HG02798 (cell line): ENCODE measurements around the gene FGF23.
"Not testable (repeated sequence)": the region's sequence is repeated elsewhere in the genome, so short reads cannot be mapped to it uniquely, and the experiment has no call there.

Source experiments
- ATAC-seq: cut with Tn5 transposase; IDR thresholded peaks from one replicate; pipeline ENCODE4 v1.9.1; 2021; ENCODE audit warnings: mild to moderate bottlenecking; ENCODE audit not compliant: unreplicated experiment, poor library complexity

Gene FGF23

GRCh38 chr12:4379405-4379804 is at the start of gene FGF23:
Gene FGF23, minus strand, starts transcription at chr12:4379712. Its CDS starts 130 bp downstream, at chr12:4379582.
- no peak for ATAC-seq

GRCh38 chr12:4424422-4424821 is 44.9 kb upstream of the FGF23 start:
- no peak for ATAC-seq

- no peak for ATAC-seq
These were observed 44.1 kb upstream of the FGF23 start for GRCh38 chr12:4423528-4424195.

- no peak for ATAC-seq
These were observed 43.5 kb upstream of the FGF23 start for GRCh38 chr12:4422985-4423384.

GRCh38 chr12:4421590-4422031 is 42.1 kb upstream of the FGF23 start:
- ATAC-seq: no peak

- ATAC-seq: no peak
These were observed 40.7 kb upstream of the FGF23 start for GRCh38 chr12:4420138-4420670.

GRCh38 chr12:4418913-4419312 is 39.4 kb upstream of the FGF23 start:
- no peak for ATAC-seq

GRCh38 chr12:4417936-4418335 is 38.4 kb upstream of the FGF23 start:
- no peak for ATAC-seq

- no peak for ATAC-seq
These were observed 37.9 kb upstream of the FGF23 start for GRCh38 chr12:4417455-4417854.

- ATAC-seq: no peak
These were observed 36.8 kb upstream of the FGF23 start for GRCh38 chr12:4416276-4416675.

GRCh38 chr12:4412465-4412864 is 33.0 kb upstream of the FGF23 start:
- no peak for ATAC-seq

GRCh38 chr12:4412056-4412455 is 32.5 kb upstream of the FGF23 start:
- no peak for ATAC-seq

GRCh38 chr12:4407136-4407535 is 27.6 kb upstream of the FGF23 start:
- no peak for ATAC-seq

- ATAC-seq: not testable (repeated sequence)
These were observed 25.5 kb upstream of the FGF23 start for GRCh38 chr12:4404877-4405637.

- ATAC-seq: no peak
These were observed 23.5 kb upstream of the FGF23 start for GRCh38 chr12:4402996-4403395.

- ATAC-seq: no peak
These were observed 21.6 kb upstream of the FGF23 start for GRCh38 chr12:4401117-4401516.

GRCh38 chr12:4395818-4396217 is 16.3 kb upstream of the FGF23 start:
- no peak for ATAC-seq

- no peak for ATAC-seq
These were observed 13.7 kb upstream of the FGF23 start for GRCh38 chr12:4393211-4393610.

- ATAC-seq: no peak
These were observed 12.8 kb upstream of the FGF23 start for GRCh38 chr12:4392223-4392742.

- ATAC-seq: no peak
These were observed 9.2 kb upstream of the FGF23 start for GRCh38 chr12:4388662-4389061.

GRCh38 chr12:4388032-4388431 is 8.5 kb upstream of the FGF23 start:
- no peak for ATAC-seq
